Ovary (tissue), 3 donors: ENCODE results near the gene FSD1.

Source experiments
- POLR2A ChIP-seq: fragments of 450-650 bp; IDR thresholded peaks from one replicate; pipeline ENCODE4 v1.6.1; 2017; ENCODE audit warnings: antibody characterized with exemption, mild to moderate bottlenecking, moderate library complexity
- TF ChIP-seq, protein P1 (sequence below), 3 donors: fragments of 450-650 bp in 2 of 3; fragments of 200-600 bp in 1 of 3; IDR thresholded peaks; one replicate each; pipeline versions ENCODE4 v1.5.1 to v1.8.0; 2016 to 2022; ENCODE audit warnings: antibody characterized with exemption in 3 of 3, mild to moderate bottlenecking in 1 of 3
- donor health status: DM: no; HTN: no; CAD: no.

- TF ChIP-seq, protein P1, sequence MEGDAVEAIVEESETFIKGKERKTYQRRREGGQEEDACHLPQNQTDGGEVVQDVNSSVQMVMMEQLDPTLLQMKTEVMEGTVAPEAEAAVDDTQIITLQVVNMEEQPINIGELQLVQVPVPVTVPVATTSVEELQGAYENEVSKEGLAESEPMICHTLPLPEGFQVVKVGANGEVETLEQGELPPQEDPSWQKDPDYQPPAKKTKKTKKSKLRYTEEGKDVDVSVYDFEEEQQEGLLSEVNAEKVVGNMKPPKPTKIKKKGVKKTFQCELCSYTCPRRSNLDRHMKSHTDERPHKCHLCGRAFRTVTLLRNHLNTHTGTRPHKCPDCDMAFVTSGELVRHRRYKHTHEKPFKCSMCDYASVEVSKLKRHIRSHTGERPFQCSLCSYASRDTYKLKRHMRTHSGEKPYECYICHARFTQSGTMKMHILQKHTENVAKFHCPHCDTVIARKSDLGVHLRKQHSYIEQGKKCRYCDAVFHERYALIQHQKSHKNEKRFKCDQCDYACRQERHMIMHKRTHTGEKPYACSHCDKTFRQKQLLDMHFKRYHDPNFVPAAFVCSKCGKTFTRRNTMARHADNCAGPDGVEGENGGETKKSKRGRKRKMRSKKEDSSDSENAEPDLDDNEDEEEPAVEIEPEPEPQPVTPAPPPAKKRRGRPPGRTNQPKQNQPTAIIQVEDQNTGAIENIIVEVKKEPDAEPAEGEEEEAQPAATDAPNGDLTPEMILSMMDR (IDR thresholded peaks at IDR 0.05) = no peak
- TF ChIP-seq POLR2A = no peak
These were observed 39.6 kb upstream of the FSD1 start for GRCh38 chr19:4264812-4265211.
